GM12891 (cell line): Measurements from ENCODE around the gene NDUFB10.

Source experiments
- PAX5 ChIP-seq: IDR thresholded peaks from 2 replicates; pipeline ENCODE4 v1.6.1; 2011; ENCODE audit warnings: low read length, moderate library complexity, mild to moderate bottlenecking; ENCODE audit not compliant: insufficient read depth, severe bottlenecking
- POLR2A ChIP-seq: IDR thresholded peaks from 2 replicates; pipeline ENCODE4 v1.6.1; 2011; ENCODE audit warnings: low read depth, low read length, control low read depth
- POLR2AphosphoS5 ChIP-seq: IDR thresholded peaks from 2 replicates; pipeline ENCODE4 v1.6.1; 2011; ENCODE audit warnings: low read depth, low read length, control low read depth
- POU2F2 ChIP-seq: IDR thresholded peaks from 2 replicates; pipeline ENCODE4 v1.6.1; 2011; ENCODE audit warnings: low read depth, mild to moderate bottlenecking, control low read depth, low read length, moderate library complexity
- SPI1 ChIP-seq: IDR thresholded peaks from 2 replicates; pipeline ENCODE4 v1.6.1; 2011; ENCODE audit warnings: low read depth, low read length, control low read depth
- TAF1 ChIP-seq: IDR thresholded peaks from 2 replicates; pipeline ENCODE4 v1.6.1; 2011; ENCODE audit warnings: low read depth, low read length, control low read depth

GRCh38 chr16:1917665-1918350 lies 41.5 kb upstream of the NDUFB10 start:
- TF ChIP-seq POLR2A, result no peak
- TF ChIP-seq POU2F2, result no peak
- TF ChIP-seq POLR2AphosphoS5, result no peak
- no peak for TF ChIP-seq TAF1
- TF ChIP-seq SPI1, result no peak
- TF ChIP-seq PAX5, result no peak
